ENCODE data around the gene NDRG4.

- TF ChIP-seq POLR2AphosphoS5 (IDR thresholded peaks at IDR 0.05): no peak
- no peak for TF ChIP-seq CTCF (IDR thresholded peaks at IDR 0.05)
- TF ChIP-seq POLR2A (IDR thresholded peaks at IDR 0.05): no peak
These were observed 39.7 kb upstream of the NDRG4 start for GRCh38 chr16:58460219-58460610.

Data from prostate gland (tissue), 2 donors.